Lung (tissue), 12 donors: ENCODE results near the gene PDE9A. TPM values are rescaled to one million over a fixed set of nuclear protein-coding genes. Genes with fewer than 3 reads are reported as not detected.
"Not testable (repeated sequence)": the region's sequence is repeated elsewhere in the genome, so short reads cannot be mapped to it uniquely, and the experiment has no call there.

Experiments
- ATAC-seq: fragments of 200-7000 bp; cut with Tn5 transposase; one replicate; pipeline ENCODE4 v1.9.1; 2020; ENCODE audit warnings: moderate number of reproducible peaks; ENCODE audit not compliant: insufficient read depth, low FRiP score
- DNase-seq, 3 donors: peaks; one replicate each; pipeline ENCODE4 v3.0.0-alpha.2; 2013 to 2017
- H3K27ac ChIP-seq, 2 donors: one replicate each; pipeline ENCODE4 v1.5.1; 2013; ENCODE audit warnings: mild to moderate bottlenecking in 2 of 2, moderate library complexity in 2 of 2, control low read depth in 1 of 2, inconsistent platforms in 1 of 2, low read depth in 1 of 2, low read length in 1 of 2
- H3K27me3 ChIP-seq, 3 donors: one replicate each; pipeline ENCODE4 v1.5.1; 2013; ENCODE audit warnings: low read length in 2 of 3; ENCODE audit not compliant: control insufficient read depth in 3 of 3, insufficient read depth in 3 of 3
- H3K36me3 ChIP-seq, 4 donors: one replicate each; pipeline ENCODE4 v1.5.1; 2013; ENCODE audit warnings: low read length in 4 of 4, mild to moderate bottlenecking in 1 of 4, moderate library complexity in 1 of 4; ENCODE audit not compliant: control insufficient read depth in 4 of 4, insufficient read depth in 4 of 4
- H3K4me1 ChIP-seq, 5 donors: one replicate each; pipeline ENCODE4 v1.5.1; 2013; ENCODE audit warnings: low read length in 5 of 5, mild to moderate bottlenecking in 2 of 5, moderate library complexity in 1 of 5; ENCODE audit not compliant: control insufficient read depth in 5 of 5, insufficient read depth in 5 of 5
- H3K4me3 ChIP-seq: one replicate; pipeline ENCODE4 v1.5.1; 2013; ENCODE audit warnings: mild to moderate bottlenecking, control low read depth, moderate library complexity
- H3K9ac ChIP-seq, 2 donors: one replicate each; pipeline ENCODE4 v1.5.1; 2013; ENCODE audit warnings: low read length in 2 of 2, control low read depth in 1 of 2; ENCODE audit not compliant: insufficient read depth in 1 of 2
- H3K9me3 ChIP-seq, 4 donors: one replicate each; pipeline ENCODE4 v1.5.1; 2013; ENCODE audit warnings: low read length in 3 of 4, mild to moderate bottlenecking in 1 of 4, moderate library complexity in 1 of 4; ENCODE audit not compliant: control insufficient read depth in 4 of 4, insufficient read depth in 3 of 4
- CTCF ChIP-seq: IDR thresholded peaks from 2 replicates; pipeline ENCODE4 v1.5.1; 2012; ENCODE audit warnings: mild to moderate bottlenecking; ENCODE audit errors: control extremely low read depth, extremely low read depth
- WGBS, 2 donors: extraction: QIAGEN DNeasy Blood & Tissue Kit; methylation state at CpG; one replicate each; pipeline ENCODE4 v1.1.7; 2013; 5-methylcytosine and 5-hydroxymethylcytosine counted together
- polyA plus RNA-seq, 2 donors: library from polyadenylated mRNA; stranded (reverse); fragments of 200-250 nt; gene quantifications; one replicate each; pipeline ENCODE4 v1.2.1, GENCODE V29; 2013
- total RNA-seq, 2 donors: library from RNA; depleted of rRNA in 1 of 2; stranded (reverse); fragments of >200 nt in 1 of 2; gene quantifications; one replicate each; pipeline ENCODE4 v1.2.1, GENCODE V29; 2014 to 2021
- donor health status: control.
- donor health status: control.
- donor health status: Bipolar disorder and iron deficiency.
- donor health status: healthy.
- donor health status: DM: yes; HTN: yes; CAD: no.

The PDE9A gene
- total and polyA plus RNA-seq, 4 donors = 5.3 to 17.0 (median 6.9) TPM

- no peak overlapping the region for H3K27ac ChIP-seq
- peaks cover 0 to 5% (median 0%) of the 10 kb centered on the region in 5 donors for H3K4me1 ChIP-seq
- no peak for ATAC-seq
- no peak overlapping the region for H3K9ac ChIP-seq
- TF ChIP-seq CTCF = no peak
- no peaks in the 10 kb centered on the region for H3K9me3 ChIP-seq
- DNase-seq = no peak
- no peaks in the 10 kb centered on the region for H3K36me3 ChIP-seq
- WGBS, 2 donors = 70 to 74% methylated on average over 6 of the region's 6 CpGs
- peaks cover 0 to 8% (median 0%) of the 10 kb centered on the region in 3 donors for H3K27me3 ChIP-seq
- no peak overlapping the region for H3K4me3 ChIP-seq
These were observed 158.5 kb downstream of the PDE9A start for GRCh38 chr21:42811960-42812359.

- ATAC-seq, H3K4me3 ChIP-seq, H3K27ac ChIP-seq, H3K9me3 ChIP-seq, H3K9ac ChIP-seq, H3K36me3 ChIP-seq, H3K27me3 ChIP-seq, H3K4me1 ChIP-seq, DNase-seq: not testable (repeated sequence)
- WGBS, 2 donors = 51 to 62% methylated on average over 5 of the region's 5 CpGs
These were observed 159.3 kb downstream of the PDE9A start for GRCh38 chr21:42812528-42813241.

GRCh38 chr21:42815217-42815616 is 161.8 kb downstream of the PDE9A start:
- Histone ChIP-seq H3K4me3 (no peak overlapping the region), H3K4me1 (no peaks in the 10 kb centered on the region), H3K27me3 (no peaks in the 10 kb centered on the region), H3K27ac (no peak overlapping the region), H3K9me3 (no peaks in the 10 kb centered on the region), H3K36me3 (no peaks in the 10 kb centered on the region), H3K9ac (no peak overlapping the region)
- DNase-seq (no peak), ATAC-seq (no peak)
- no peak for TF ChIP-seq CTCF
- WGBS, 2 donors = 90 to 96% methylated on average over 1 of the region's 1 CpG

GRCh38 chr21:42818328-42818749 is 164.9 kb downstream of the PDE9A start:
- Histone ChIP-seq H3K4me3 (no peak overlapping the region), H3K27me3 (no peaks in the 10 kb centered on the region), H3K36me3 (no peaks in the 10 kb centered on the region), H3K9me3 (no peaks in the 10 kb centered on the region), H3K9ac (no peak overlapping the region), H3K4me1 (no peaks in the 10 kb centered on the region), H3K27ac (no peak overlapping the region)
- peak; percentile 80 for TF ChIP-seq CTCF
- DNase-seq (peak; percentile 31 to 45 (median 36)), ATAC-seq (peak; percentile 27)
- 31 to 35% methylated on average over 2 of the region's 2 CpGs for WGBS, 2 donors
